Lower lobe of right lung (tissue), 2 donors: ENCODE data around the gene TM9SF2. TPM values are rescaled to one million over a fixed set of nuclear protein-coding genes. Genes with fewer than 3 reads are reported as not detected.

Source experiments
- ATAC-seq, 2 donors: fragments of 200-7000 bp; cut with Tn5 transposase; one replicate each; pipeline ENCODE4 v1.9.1; 2020 to 2022; ENCODE audit warnings: mild to moderate bottlenecking in 2 of 2, moderate library complexity in 2 of 2
- DNase-seq: peaks from one replicate; pipeline ENCODE4 v3.0.0-alpha.2; 2020
- H3K27ac ChIP-seq: fragments of 200-600 bp; one replicate; pipeline ENCODE4 v1.8.0; 2022
- H3K27me3 ChIP-seq: fragments of 200-600 bp; one replicate; pipeline ENCODE4 v1.8.0; 2022; ENCODE audit warnings: low read depth
- H3K36me3 ChIP-seq: fragments of 200-600 bp; one replicate; pipeline ENCODE4 v1.8.0; 2022; ENCODE audit warnings: mild to moderate bottlenecking
- H3K4me1 ChIP-seq: fragments of 200-600 bp; one replicate; pipeline ENCODE4 v1.8.0; 2022
- H3K4me3 ChIP-seq: fragments of 200-600 bp; one replicate; pipeline ENCODE4 v1.8.0; 2022; ENCODE audit warnings: mild to moderate bottlenecking
- H3K9me3 ChIP-seq: fragments of 200-600 bp; one replicate; pipeline ENCODE4 v1.8.0; 2022
- CTCF ChIP-seq: fragments of 200-600 bp; IDR thresholded peaks from one replicate; pipeline ENCODE4 v1.8.0; 2022; ENCODE audit warnings: antibody characterized with exemption, mild to moderate bottlenecking
- intact Hi-C: fragments of 100-400 bp; cut with DNase I; formaldehyde crosslinking; loops from one replicate; pipeline ENCODE4 v1.11.0; 2022
- total RNA-seq: library from RNA; stranded (reverse); fragmentation: NEBNext Ultra II Directional; extraction: Animal tissue kit (Norgen Biotek cat#: 25700); gene quantifications from one replicate; pipeline ENCODE4 v1.2.1, GENCODE V29; 2021
- donor health status: DM: no; HTN: yes; CAD: no; lungs with severe emphysema.

TM9SF2 gene
- total RNA-seq, 1 donor from 2014 or later: 138 TPM

GRCh38 chr13:99596180-99596579, 94.9 kb downstream of the TM9SF2 start:
- Histone ChIP-seq H3K4me3 (no peak overlapping the region), H3K27ac (no peak overlapping the region), H3K4me1 (no peaks in the 10 kb centered on the region), H3K9me3 (no peaks in the 10 kb centered on the region), H3K36me3 (no peaks in the 10 kb centered on the region), H3K27me3 (no peaks in the 10 kb centered on the region)
- TF ChIP-seq CTCF: no peak
- no peak for ATAC-seq
- no peak for DNase-seq
- intact Hi-C loops: no loop called here

- H3K4me1 ChIP-seq: peaks cover under 1% of the 10 kb centered on the region
- H3K27ac ChIP-seq: no peak overlapping the region
- no peak for DNase-seq
- ATAC-seq: no peak
- no peak for TF ChIP-seq CTCF
- intact Hi-C loops: no loop called here
- H3K36me3 ChIP-seq: no peaks in the 10 kb centered on the region
- no peaks in the 10 kb centered on the region for H3K9me3 ChIP-seq
- no peak overlapping the region for H3K4me3 ChIP-seq
- no peaks in the 10 kb centered on the region for H3K27me3 ChIP-seq
Measured at GRCh38 chr13:99600318-99600717, 99.0 kb downstream of the TM9SF2 start.

GRCh38 chr13:99601535-99601934, 100.3 kb downstream of the TM9SF2 start:
- H3K27ac ChIP-seq: no peak overlapping the region
- peaks cover 9% of the 10 kb centered on the region for H3K4me1 ChIP-seq
- ATAC-seq (no peak), DNase-seq (no peak)
- no peaks in the 10 kb centered on the region for H3K36me3 ChIP-seq
- no peak for TF ChIP-seq CTCF
- H3K27me3 ChIP-seq: no peaks in the 10 kb centered on the region
- H3K9me3 ChIP-seq: no peaks in the 10 kb centered on the region
- H3K4me3 ChIP-seq: no peak overlapping the region
- intact Hi-C loops: no loop called here

- ATAC-seq: no peak
- peaks cover 16% of the 10 kb centered on the region for H3K4me1 ChIP-seq
- DNase-seq: no peak
- intact Hi-C loops: no loop called here
- H3K4me3 ChIP-seq: no peak overlapping the region
- no peak for TF ChIP-seq CTCF
- H3K27me3 ChIP-seq: no peaks in the 10 kb centered on the region
- no peak overlapping the region for H3K27ac ChIP-seq
- no peaks in the 10 kb centered on the region for H3K36me3 ChIP-seq
- no peaks in the 10 kb centered on the region for H3K9me3 ChIP-seq
Measured at GRCh38 chr13:99604636-99605035, 103.4 kb downstream of the TM9SF2 start.

GRCh38 chr13:99605420-99606323, 104.4 kb downstream of the TM9SF2 start:
- H3K9me3 ChIP-seq: no peaks in the 10 kb centered on the region
- no peaks in the 10 kb centered on the region for H3K36me3 ChIP-seq
- intact Hi-C loops: no loop called here
- DNase-seq: peak; percentile 55
- TF ChIP-seq CTCF: no peak
- ATAC-seq: peak; percentile 70 to 79
- no peaks in the 10 kb centered on the region for H3K27me3 ChIP-seq
- peak overlapping the region; percentile 64 for H3K27ac ChIP-seq
- H3K4me1 ChIP-seq: peaks cover 16% of the 10 kb centered on the region
- H3K4me3 ChIP-seq: peak overlapping the region; percentile 79
